Jurkat, Clone E6-1 (cell line): ENCODE data around the gene NFATC3.

Source experiments
- DNase-seq: peaks from one replicate; pipeline ENCODE4 v3.0.0-alpha.2; 2011; ENCODE audit warnings: low read depth, low spot score
- H3K4me3 ChIP-seq: 2 replicates; pipeline ENCODE4 v1.5.1; 2011; ENCODE audit warnings: mild to moderate bottlenecking, low read length, control low read depth, moderate library complexity

NFATC3 gene

DNA sequence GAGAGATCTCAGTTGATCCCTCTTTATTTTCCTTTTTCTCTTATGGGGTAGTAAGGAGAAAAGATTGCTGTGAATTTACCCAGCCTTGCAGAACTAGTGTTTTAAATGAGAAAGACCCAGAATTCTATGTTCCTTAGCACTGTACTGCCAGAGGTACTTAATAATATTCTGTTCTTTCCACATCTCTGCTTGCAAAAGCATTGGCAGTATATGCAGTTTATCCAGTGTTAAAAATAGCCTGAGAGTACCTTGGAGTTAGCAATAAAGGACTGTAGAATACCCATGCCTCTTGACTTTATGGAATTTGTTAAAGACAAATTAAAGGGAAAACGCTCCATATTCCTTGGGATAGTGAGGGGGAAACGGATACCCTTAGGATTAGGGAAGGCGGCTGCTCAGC lies 191.1 kb downstream of the NFATC3 start:
- H3K4me3 ChIP-seq = no peak overlapping the region
- DNase-seq = no peak
